ENCODE data around the gene DSCAML1.

The DSCAML1 gene

GRCh38 chr11:117584056-117584830, 212.8 kb downstream of the DSCAML1 start:
- Mint-ChIP-seq H3K36me3 (no peaks in the 10 kb centered on the region), H3K27me3 (peaks cover 43% of the 10 kb centered on the region), H3K9me3 (no peaks in the 10 kb centered on the region), H3K4me1 (no peaks in the 10 kb centered on the region), H3K4me3 (no peak overlapping the region), H3K27ac (no peak overlapping the region)
- ATAC-seq: no peak

- Mint-ChIP-seq H3K4me3 (no peak overlapping the region), H3K27ac (no peak overlapping the region), H3K27me3 (peaks cover 42% of the 10 kb centered on the region), H3K9me3 (no peaks in the 10 kb centered on the region), H3K4me1 (no peaks in the 10 kb centered on the region), H3K36me3 (no peaks in the 10 kb centered on the region)
- no peak for ATAC-seq
These were observed 213.8 kb downstream of the DSCAML1 start for GRCh38 chr11:117583063-117583801.

- Mint-ChIP-seq H3K27ac (no peak overlapping the region), H3K4me1 (no peaks in the 10 kb centered on the region), H3K27me3 (peaks cover 39% of the 10 kb centered on the region), H3K4me3 (no peak overlapping the region), H3K36me3 (no peaks in the 10 kb centered on the region), H3K9me3 (no peaks in the 10 kb centered on the region)
- ATAC-seq: no peak
These were observed 214.6 kb downstream of the DSCAML1 start for GRCh38 chr11:117582433-117582832.

- no peaks in the 10 kb centered on the region for H3K36me3 Mint-ChIP-seq
- peaks cover 39% of the 10 kb centered on the region for H3K27me3 Mint-ChIP-seq
- no peaks in the 10 kb centered on the region for H3K9me3 Mint-ChIP-seq
- H3K4me1 Mint-ChIP-seq: no peaks in the 10 kb centered on the region
- H3K4me3 Mint-ChIP-seq: no peak overlapping the region
- ATAC-seq: no peak
- H3K27ac Mint-ChIP-seq: no peak overlapping the region
These were observed 216.2 kb downstream of the DSCAML1 start for GRCh38 chr11:117580866-117581265.

GRCh38 chr11:117579161-117579560, 217.9 kb downstream of the DSCAML1 start:
- ATAC-seq: no peak
- Mint-ChIP-seq H3K9me3 (no peaks in the 10 kb centered on the region), H3K27ac (no peak overlapping the region), H3K4me3 (no peak overlapping the region), H3K4me1 (no peaks in the 10 kb centered on the region), H3K36me3 (no peaks in the 10 kb centered on the region), H3K27me3 (peaks cover 29% of the 10 kb centered on the region)

GRCh38 chr11:117575856-117576255, 221.2 kb downstream of the DSCAML1 start:
- Mint-ChIP-seq H3K27ac (no peak overlapping the region), H3K9me3 (no peaks in the 10 kb centered on the region), H3K4me3 (no peak overlapping the region), H3K4me1 (no peaks in the 10 kb centered on the region), H3K36me3 (no peaks in the 10 kb centered on the region), H3K27me3 (peaks cover 20% of the 10 kb centered on the region)
- no peak for ATAC-seq

- Mint-ChIP-seq H3K27ac (no peak overlapping the region), H3K9me3 (peaks cover 2% of the 10 kb centered on the region), H3K4me3 (no peak overlapping the region), H3K27me3 (peaks cover 34% of the 10 kb centered on the region), H3K36me3 (no peaks in the 10 kb centered on the region), H3K4me1 (no peaks in the 10 kb centered on the region)
- ATAC-seq: no peak
These were observed 222.5 kb downstream of the DSCAML1 start for GRCh38 chr11:117574551-117574950.

GRCh38 chr11:117573326-117573725, 223.7 kb downstream of the DSCAML1 start:
- H3K27me3 Mint-ChIP-seq: peaks cover 25% of the 10 kb centered on the region
- H3K9me3 Mint-ChIP-seq: peaks cover 6% of the 10 kb centered on the region
- H3K36me3 Mint-ChIP-seq: no peaks in the 10 kb centered on the region
- no peak overlapping the region for H3K27ac Mint-ChIP-seq
- H3K4me1 Mint-ChIP-seq: no peaks in the 10 kb centered on the region
- no peak for ATAC-seq
- no peak overlapping the region for H3K4me3 Mint-ChIP-seq

- H3K36me3 Mint-ChIP-seq: no peaks in the 10 kb centered on the region
- H3K27me3 Mint-ChIP-seq: peaks cover 25% of the 10 kb centered on the region
These were observed 224.3 kb downstream of the DSCAML1 start for GRCh38 chr11:117572671-117573070.

GRCh38 chr11:117572129-117572528, 224.9 kb downstream of the DSCAML1 start:
- Mint-ChIP-seq H3K4me1 (no peaks in the 10 kb centered on the region), H3K4me3 (no peak overlapping the region), H3K9me3 (peaks cover 6% of the 10 kb centered on the region), H3K27me3 (peaks cover 25% of the 10 kb centered on the region), H3K27ac (no peak overlapping the region), H3K36me3 (no peaks in the 10 kb centered on the region)
- no peak for ATAC-seq

More at GRCh38 chr11:117572671-117573070, 224.3 kb downstream of the DSCAML1 start:
- H3K9me3 Mint-ChIP-seq: peaks cover 6% of the 10 kb centered on the region
- no peak overlapping the region for H3K27ac Mint-ChIP-seq
- H3K4me3 Mint-ChIP-seq: no peak overlapping the region
- no peaks in the 10 kb centered on the region for H3K4me1 Mint-ChIP-seq
- ATAC-seq: no peak

- ATAC-seq: no peak
- Mint-ChIP-seq H3K4me1 (no peaks in the 10 kb centered on the region), H3K27me3 (peaks cover 34% of the 10 kb centered on the region), H3K9me3 (peaks cover 6% of the 10 kb centered on the region), H3K27ac (no peak overlapping the region), H3K36me3 (no peaks in the 10 kb centered on the region), H3K4me3 (no peak overlapping the region)
These were observed 226.3 kb downstream of the DSCAML1 start for GRCh38 chr11:117570701-117571100.

- Mint-ChIP-seq H3K27me3 (peaks cover 42% of the 10 kb centered on the region), H3K27ac (no peak overlapping the region), H3K4me3 (no peak overlapping the region), H3K36me3 (no peaks in the 10 kb centered on the region), H3K9me3 (peaks cover 6% of the 10 kb centered on the region), H3K4me1 (no peaks in the 10 kb centered on the region)
- ATAC-seq: no peak
These were observed 227.1 kb downstream of the DSCAML1 start for GRCh38 chr11:117569911-117570310.

GRCh38 chr11:117565709-117566108, 231.3 kb downstream of the DSCAML1 start:
- no peak for ATAC-seq
- Mint-ChIP-seq H3K27me3 (peaks cover 47% of the 10 kb centered on the region), H3K9me3 (peaks cover 6% of the 10 kb centered on the region)

GRCh38 chr11:117564321-117564720, 232.7 kb downstream of the DSCAML1 start:
- no peak overlapping the region for H3K27ac Mint-ChIP-seq
- ATAC-seq: no peak
- H3K36me3 Mint-ChIP-seq: no peaks in the 10 kb centered on the region
- peaks cover 33% of the 10 kb centered on the region for H3K27me3 Mint-ChIP-seq
- no peak overlapping the region for H3K4me3 Mint-ChIP-seq
- H3K4me1 Mint-ChIP-seq: no peaks in the 10 kb centered on the region
- H3K9me3 Mint-ChIP-seq: peaks cover 1% of the 10 kb centered on the region

More at GRCh38 chr11:117565709-117566108, 231.3 kb downstream of the DSCAML1 start:
- no peaks in the 10 kb centered on the region for H3K4me1 Mint-ChIP-seq
- no peak overlapping the region for H3K27ac Mint-ChIP-seq
- H3K36me3 Mint-ChIP-seq: no peaks in the 10 kb centered on the region
- no peak overlapping the region for H3K4me3 Mint-ChIP-seq

GRCh38 chr11:117563556-117563955, 233.5 kb downstream of the DSCAML1 start:
- H3K36me3 Mint-ChIP-seq: no peaks in the 10 kb centered on the region
- no peaks in the 10 kb centered on the region for H3K9me3 Mint-ChIP-seq
- H3K4me1 Mint-ChIP-seq: no peaks in the 10 kb centered on the region
- H3K27me3 Mint-ChIP-seq: peaks cover 33% of the 10 kb centered on the region
- H3K27ac Mint-ChIP-seq: no peak overlapping the region
- ATAC-seq: no peak
- no peak overlapping the region for H3K4me3 Mint-ChIP-seq

- Mint-ChIP-seq H3K36me3 (no peaks in the 10 kb centered on the region), H3K27me3 (peaks cover 33% of the 10 kb centered on the region), H3K27ac (no peak overlapping the region), H3K4me1 (no peaks in the 10 kb centered on the region), H3K9me3 (no peaks in the 10 kb centered on the region), H3K4me3 (no peak overlapping the region)
- no peak for ATAC-seq
These were observed 234.9 kb downstream of the DSCAML1 start for GRCh38 chr11:117562136-117562535.
